ENCODE measurements around the gene BUD23.
A peak's percentile ranks its signal among the peaks of the same experiment; 100 is the strongest.
"Not testable (repeated sequence)": the region's sequence is repeated elsewhere in the genome, so short reads cannot be mapped to it uniquely, and the experiment has no call there.

The BUD23 gene

DNA sequence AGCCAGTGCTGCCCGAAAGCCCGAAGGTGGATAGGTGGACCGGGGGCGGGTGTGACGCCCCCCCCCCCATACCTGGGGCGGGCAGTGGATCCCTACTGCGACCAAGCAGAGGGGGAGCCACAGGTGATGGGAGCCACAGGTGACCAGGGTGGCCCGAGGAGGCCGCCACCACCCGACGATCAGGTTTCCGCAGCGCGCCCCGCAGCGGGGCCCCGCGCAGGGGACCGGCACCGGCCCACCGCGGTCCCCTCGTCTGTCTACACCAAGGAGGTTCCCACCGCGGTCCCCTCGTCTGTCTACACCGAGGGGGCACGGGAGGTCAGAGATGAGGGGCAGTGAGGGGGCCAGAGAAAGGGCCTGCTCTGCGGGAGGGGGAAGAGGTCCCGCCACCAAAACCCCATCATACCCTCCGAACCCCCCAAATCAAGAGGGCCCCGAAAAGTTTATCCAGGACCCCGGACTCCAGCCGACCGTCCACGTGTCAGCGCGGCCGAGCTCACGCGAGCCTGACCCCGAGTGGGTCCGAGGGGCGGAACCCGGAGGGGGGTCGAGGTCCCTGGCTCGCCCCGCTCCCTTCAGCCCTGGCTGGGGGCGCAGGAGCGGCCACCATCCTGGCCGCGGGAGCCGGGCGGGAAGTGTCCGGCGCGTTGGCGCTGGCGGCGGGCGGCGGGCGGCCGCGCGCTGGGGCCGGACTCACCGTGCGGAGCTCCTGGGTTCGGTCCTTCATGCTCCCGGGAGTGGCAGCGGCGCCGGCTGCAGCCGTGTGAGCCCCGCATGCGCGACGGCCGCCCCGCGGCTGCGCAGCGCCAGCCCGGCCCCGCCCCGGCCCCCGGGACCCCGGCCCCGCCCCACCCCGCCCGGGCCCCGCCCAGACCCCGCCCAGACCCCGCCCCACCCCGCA lies 35.8 kb downstream of the BUD23 start, which contains the start of gene STX1A:
TSS of gene STX1A (minus strand) at position 765 of the 901 bp plus-strand sequence. CDS start at position 727, 38 bp downstream.
- no peak for FAIRE-seq
- peak; percentile 42 for DNase-seq (ENCODE audit: low spot score)

DNA sequence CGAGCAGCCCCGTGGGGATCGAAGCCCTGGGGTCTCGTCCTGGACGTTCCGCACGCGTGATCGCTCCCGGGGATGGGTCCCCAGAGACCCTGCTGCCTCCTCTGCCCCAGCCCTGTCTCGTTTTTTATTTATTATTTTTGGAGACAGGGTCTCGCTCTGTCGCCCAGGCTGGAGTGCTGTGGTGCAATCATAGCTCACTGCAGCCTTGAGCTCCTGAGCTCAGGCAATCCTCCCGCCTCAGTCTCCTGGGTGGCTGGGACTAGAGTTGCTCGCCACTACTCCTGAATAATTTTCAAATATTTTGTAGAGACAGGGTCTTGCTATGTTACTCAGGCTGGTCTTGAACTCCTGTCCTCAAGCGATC lies 36.4 kb downstream of the BUD23 start:
- no peak for FAIRE-seq
- no peak for DNase-seq (ENCODE audit: low spot score)

GRCh38 chr7:73720443-73720842 lies 37.0 kb downstream of the BUD23 start:
- not testable (repeated sequence) for DNase-seq (ENCODE audit: low spot score); FAIRE-seq

DNA sequence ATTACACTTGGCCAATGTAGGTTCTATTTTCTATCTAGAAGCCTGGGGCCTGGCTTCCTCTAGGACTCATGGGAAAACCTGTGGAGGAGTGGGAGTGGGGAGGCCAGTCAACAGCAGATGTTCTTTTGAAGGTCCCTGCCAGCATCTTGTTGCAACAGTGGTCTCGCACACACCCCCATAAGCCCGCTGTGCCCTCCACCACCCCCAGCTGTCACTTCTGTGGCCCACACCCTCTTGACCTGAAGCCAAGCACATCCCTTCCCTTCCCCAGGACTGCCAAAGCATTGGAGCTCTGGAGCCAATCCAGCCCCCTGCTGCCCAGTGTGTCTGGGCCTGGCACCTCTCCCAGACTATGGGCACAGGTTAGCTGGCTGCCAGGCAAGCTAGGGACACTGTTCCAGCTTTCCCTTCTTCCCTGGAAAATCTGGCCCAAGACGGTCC lies 38.0 kb downstream of the BUD23 start:
- FAIRE-seq (no peak), DNase-seq (ENCODE audit: low spot score) (no peak)

DNA sequence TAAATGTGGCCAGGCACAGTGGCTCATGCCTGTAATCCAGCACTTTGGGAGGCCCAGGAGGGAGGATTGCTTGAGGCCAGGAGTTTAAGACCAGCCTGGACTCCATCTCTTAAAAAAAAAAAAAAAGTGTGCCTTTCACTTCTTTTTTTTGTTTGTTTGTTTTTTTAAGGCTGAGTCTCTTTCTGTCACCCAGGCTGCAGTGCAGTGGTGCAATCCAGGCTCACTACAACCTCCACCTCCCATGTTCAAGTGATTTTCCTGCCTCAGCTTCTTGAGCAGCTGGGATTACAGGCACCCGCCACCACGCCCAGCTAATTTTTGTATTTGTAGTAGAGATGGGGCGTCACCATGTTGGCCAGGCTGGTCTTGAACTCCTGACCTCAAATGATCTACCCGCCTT lies 38.8 kb downstream of the BUD23 start:
- FAIRE-seq; DNase-seq (ENCODE audit: low spot score): not testable (repeated sequence)

DNA sequence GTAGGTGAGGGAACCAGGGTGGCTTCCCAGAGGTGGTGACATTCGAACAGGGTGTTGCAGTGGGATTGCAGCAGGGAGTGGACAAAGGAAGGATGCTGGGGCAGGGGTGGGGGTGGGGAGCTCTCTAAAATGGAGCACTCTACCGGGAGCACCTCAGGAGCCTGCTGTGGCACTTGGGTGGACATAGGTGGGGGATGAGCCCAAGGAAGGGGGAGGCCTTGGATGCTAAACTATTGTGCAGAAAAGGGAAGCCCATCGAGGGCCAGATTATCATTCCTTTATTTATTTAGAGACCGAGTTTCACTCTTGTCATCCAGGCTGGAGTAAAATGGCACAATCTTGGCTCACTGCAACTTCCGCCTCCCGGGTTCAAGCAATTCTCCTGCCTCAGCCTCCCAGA lies 39.4 kb downstream of the BUD23 start:
- no peak for FAIRE-seq
- no peak for DNase-seq (ENCODE audit: low spot score)

DNA sequence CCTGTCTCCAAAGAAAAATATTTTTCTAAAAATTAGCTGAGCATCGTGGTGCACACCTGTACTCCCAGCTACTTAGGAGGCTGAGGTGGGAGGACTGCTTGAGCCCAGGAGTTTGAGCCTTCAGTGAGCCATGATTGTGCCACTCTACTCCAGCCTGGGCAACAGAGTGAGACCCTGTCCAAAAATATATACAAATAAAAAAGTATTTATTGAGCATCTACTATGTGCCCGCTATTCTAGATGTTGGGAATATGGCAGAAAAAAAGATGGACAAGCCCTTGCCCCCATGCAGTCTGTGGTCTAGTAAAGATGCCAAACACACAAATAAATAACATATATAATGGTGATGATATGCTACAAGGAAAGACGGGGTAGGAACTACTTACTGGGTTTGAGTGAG lies 40.4 kb downstream of the BUD23 start:
- FAIRE-seq (no peak), DNase-seq (ENCODE audit: low spot score) (no peak)

GRCh38 chr7:73726083-73726466 lies 42.7 kb downstream of the BUD23 start:
- FAIRE-seq (no peak), DNase-seq (ENCODE audit: low spot score) (no peak)

DNA sequence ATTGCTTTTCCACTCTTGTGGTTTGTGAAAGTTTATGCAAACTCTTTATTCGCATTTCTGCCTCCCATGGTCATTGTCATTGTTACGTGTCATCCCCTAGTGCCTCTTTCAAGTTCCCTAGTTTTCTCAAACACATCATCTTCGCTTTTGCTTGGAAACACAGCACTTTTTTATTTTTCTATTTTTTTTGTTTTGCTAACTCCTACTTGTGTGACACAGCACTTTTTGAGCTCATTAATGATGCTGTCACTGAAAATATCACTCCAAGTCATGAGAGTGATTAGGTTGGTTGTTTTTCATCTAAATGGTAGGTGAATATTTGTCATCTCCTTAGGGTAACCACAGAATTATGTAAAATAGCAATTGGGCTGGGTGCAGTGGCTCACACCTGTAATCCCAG lies 44.6 kb downstream of the BUD23 start:
- DNase-seq (ENCODE audit: low spot score): no peak
- no peak for FAIRE-seq

DNA sequence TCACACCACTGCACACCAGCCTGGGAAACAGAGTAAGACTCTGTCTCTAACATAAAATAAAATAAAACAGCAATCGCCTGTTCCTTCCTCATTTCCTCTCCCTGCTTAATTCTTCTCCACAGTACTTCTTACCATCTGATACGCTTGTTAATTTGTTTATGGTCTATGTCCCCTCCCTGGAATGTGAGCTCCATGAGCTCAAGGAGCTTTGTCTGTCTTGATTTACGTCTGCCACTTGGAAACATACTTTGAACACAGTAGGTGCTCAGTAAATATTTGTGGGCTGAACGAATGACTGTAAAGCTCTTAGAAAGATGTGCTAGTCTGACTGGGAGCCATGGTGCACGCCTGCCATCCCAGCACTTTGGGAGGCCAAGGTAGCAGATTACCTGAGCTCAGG lies 45.2 kb downstream of the BUD23 start:
- FAIRE-seq (no peak), DNase-seq (ENCODE audit: low spot score) (no peak)

- DNase-seq (ENCODE audit: low spot score) (no peak), FAIRE-seq (no peak)
These were observed 47.1 kb downstream of the BUD23 start for GRCh38 chr7:73730485-73730884.

DNA sequence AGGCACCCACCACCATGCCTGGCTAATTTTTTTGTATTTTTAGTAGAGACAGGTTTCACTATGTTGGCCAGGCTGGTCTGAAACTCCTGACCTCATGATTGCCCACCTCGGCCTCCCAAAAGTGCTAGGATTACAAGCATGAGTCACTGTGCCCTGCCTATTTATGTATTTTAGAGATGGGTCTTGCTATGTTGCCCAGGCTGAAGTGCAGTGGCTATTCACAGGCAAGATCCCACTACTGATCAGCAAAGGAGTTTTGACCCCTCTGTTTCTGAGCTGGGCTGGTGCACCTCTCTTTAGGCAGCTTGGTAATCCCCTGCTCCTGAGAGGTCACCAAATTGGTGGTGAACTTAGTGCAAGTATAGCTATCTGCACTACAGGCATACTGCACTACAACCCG lies 49.0 kb downstream of the BUD23 start:
- DNase-seq (ENCODE audit: low spot score) (no peak), FAIRE-seq (no peak)

DNA sequence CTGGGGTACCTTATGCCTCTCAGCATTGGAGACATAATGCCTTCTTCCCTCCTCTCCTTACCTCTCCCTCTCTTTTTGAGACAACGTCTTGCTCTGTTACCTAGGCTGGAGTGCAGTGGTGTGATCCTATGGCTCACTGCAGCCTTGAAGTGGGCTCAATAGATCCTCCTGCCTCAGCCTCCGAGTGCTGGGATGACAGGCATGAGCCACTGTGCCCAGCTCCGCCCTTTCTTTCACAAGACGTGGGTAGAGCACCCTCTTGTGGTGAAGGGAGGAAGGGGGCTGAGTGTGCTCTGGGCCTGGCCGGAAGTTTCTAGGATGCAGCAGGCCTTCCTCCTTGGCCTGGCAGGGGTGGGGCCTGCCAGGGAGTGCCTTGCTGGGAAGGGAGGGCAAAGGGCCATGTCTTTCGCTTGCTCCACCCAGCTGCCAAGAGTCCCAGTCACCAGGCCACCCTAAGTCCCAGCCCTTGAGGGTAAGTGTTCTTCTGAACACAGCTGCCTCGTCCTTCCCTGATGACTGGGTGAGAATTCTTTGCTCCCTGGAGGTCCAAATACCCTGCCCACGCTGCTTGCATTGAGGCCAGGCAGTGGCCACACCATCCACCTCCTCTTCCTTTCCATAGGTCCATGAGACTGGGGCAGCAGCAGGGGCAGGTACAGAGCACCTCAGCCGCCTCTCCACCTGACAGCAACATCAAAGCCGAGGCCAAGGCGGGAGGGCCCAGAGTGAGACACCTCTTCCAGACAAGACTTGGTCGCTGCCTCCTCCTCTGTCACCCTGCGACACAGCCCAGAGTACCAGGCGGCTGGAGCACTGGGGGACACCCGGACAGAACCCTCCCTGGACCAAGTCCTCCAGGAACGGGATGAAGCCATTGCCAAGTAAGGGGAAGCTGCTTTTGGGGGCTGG lies 51.5 kb downstream of the BUD23 start:
- FAIRE-seq (peak; percentile 82), DNase-seq (ENCODE audit: low spot score) (peak; percentile 93)

GRCh38 chr7:73735528-73735905 lies 52.1 kb downstream of the BUD23 start:
- no peak for FAIRE-seq

DNA sequence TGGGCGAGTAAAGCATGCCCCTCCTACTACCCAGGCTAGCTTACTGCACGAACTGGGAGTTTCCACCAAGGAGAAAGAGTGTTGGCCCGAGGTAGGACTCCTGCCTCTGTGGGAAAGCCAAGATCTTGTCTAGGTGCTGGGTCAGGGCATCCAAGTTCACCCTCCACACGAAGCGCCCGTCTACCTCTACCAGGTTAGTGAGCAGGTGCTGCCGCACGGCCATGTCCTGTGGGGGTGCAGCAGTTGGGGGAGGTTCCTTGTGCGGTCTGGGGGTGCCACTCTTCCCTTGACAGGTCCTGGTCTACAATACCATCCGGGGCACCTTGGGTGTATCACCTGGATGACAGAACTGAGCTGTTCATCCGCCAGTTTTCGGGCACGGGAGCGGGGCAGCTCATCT lies 53.5 kb downstream of the BUD23 start:
- DNase-seq (ENCODE audit: low spot score) (no peak), FAIRE-seq (no peak)

More at GRCh38 chr7:73735528-73735905, 52.1 kb downstream of the BUD23 start:
- DNase-seq (ENCODE audit: low spot score): no peak

- FAIRE-seq: no peak
- DNase-seq (ENCODE audit: low spot score): no peak
These were observed 54.3 kb downstream of the BUD23 start for GRCh38 chr7:73737491-73738219.

GRCh38 chr7:73738220-73738611 lies 54.8 kb downstream of the BUD23 start:
- FAIRE-seq: no peak
- DNase-seq (ENCODE audit: low spot score): peak; percentile 34

- FAIRE-seq (peak; percentile 76), DNase-seq (ENCODE audit: low spot score) (peak; percentile 94)
These were observed 55.4 kb downstream of the BUD23 start, which contains the start of gene ABHD11 for GRCh38 chr7:73738612-73739386. TSS of gene ABHD11 (minus strand) at chr7:73738802. CDS start at chr7:73738770, 32 bp downstream.

DNA sequence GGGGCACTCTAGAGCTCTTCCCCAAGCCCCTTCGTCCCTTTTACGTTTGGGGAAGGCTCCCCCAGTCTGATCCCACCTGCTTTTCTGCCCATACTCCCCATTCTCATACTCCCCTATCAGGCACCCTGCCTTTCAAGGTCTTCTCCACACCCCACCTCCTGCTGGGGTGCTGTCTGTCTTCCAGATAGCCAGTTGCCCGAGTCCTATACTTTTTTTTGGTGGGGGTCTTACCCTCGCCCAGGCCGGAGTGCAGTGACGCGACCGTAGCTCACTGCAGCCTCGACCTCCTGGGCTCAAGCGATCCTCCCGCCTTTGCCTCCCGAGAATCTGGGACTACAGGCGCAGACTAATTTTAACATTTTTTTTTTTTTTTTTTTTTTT lies 56.0 kb downstream of the BUD23 start:
- FAIRE-seq (no peak), DNase-seq (ENCODE audit: low spot score) (no peak)

GRCh38 chr7:73740212-73740611 lies 56.8 kb downstream of the BUD23 start:
- FAIRE-seq (no peak), DNase-seq (ENCODE audit: low spot score) (no peak)

DNA sequence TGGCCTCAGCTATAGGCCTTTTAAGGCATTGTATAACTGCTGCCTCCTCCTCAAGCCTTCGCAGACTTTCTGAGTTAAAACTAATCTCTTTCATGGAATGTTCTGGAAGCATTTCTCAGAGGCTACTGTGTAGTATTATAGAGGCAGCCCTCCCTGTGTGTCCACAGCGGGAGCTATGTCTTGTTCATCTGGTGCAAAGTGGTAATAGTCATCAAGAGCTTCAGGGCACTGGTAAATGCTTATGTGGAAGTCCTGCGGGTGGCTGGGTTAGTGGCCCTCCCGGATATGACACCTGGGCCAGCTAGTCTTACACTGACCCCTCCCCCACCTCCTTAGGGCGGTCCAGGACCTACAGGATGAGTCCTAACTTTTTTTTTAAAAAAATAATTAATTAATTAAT lies 57.4 kb downstream of the BUD23 start:
- no peak for DNase-seq (ENCODE audit: low spot score)
- FAIRE-seq: no peak
